Stimulated activated CD4-positive, alpha-beta T cell treated with anti-CD3 and anti-CD28 coated beads, Interleukin-2, amount 100 ng/mL, for 24 hours (primary cell): ENCODE results near the gene BIRC3.
"Not testable (repeated sequence)": the region's sequence is repeated elsewhere in the genome, so short reads cannot be mapped to it uniquely, and the experiment has no call there.

Experiments used
- DNase-seq, 2 donors: peaks; one replicate each; pipeline ENCODE4 v3.0.0-alpha.2; 2020

Gene BIRC3

GRCh38 chr11:102328748-102329147 lies 11.5 kb downstream of the BIRC3 start:
- no peak for DNase-seq

- no peak for DNase-seq
Measured at GRCh38 chr11:102330231-102330630, 12.9 kb downstream of the BIRC3 start.

GRCh38 chr11:102331341-102331740 lies 14.1 kb downstream of the BIRC3 start:
- no peak for DNase-seq

GRCh38 chr11:102332611-102332994 lies 15.3 kb downstream of the BIRC3 start:
- no peak for DNase-seq

- no peak for DNase-seq
Measured at GRCh38 chr11:102338479-102339010, 21.3 kb downstream of the BIRC3 start.

GRCh38 chr11:102341311-102341710 lies 24.0 kb downstream of the BIRC3 start:
- not testable (repeated sequence) for DNase-seq

GRCh38 chr11:102341844-102342318 lies 24.6 kb downstream of the BIRC3 start:
- DNase-seq = peak; percentile 66 to 79

- DNase-seq = no peak
Measured at GRCh38 chr11:102343809-102344208, 26.5 kb downstream of the BIRC3 start.

GRCh38 chr11:102345904-102346303 lies 28.6 kb downstream of the BIRC3 start:
- no peak for DNase-seq

GRCh38 chr11:102346456-102346747 lies 29.1 kb downstream of the BIRC3 start:
- no peak for DNase-seq

- peak; percentile 96 to 98 for DNase-seq
Measured at GRCh38 chr11:102346748-102347461, 29.6 kb downstream of the BIRC3 start, which contains the start of gene BIRC2. BIRC2 (plus strand) TSS chr11:102347214; CDS start chr11:102349855, 2,641 bp downstream.

- DNase-seq = no peak
Measured at GRCh38 chr11:102347462-102348370, 30.4 kb downstream of the BIRC3 start.

- DNase-seq = no peak
Measured at GRCh38 chr11:102357116-102357515, 39.8 kb downstream of the BIRC3 start.

GRCh38 chr11:102359372-102359771 lies 42.1 kb downstream of the BIRC3 start:
- DNase-seq = no peak

GRCh38 chr11:102360681-102361080 lies 43.4 kb downstream of the BIRC3 start:
- no peak for DNase-seq

- DNase-seq = no peak
Measured at GRCh38 chr11:102361086-102362031, 44.1 kb downstream of the BIRC3 start.

- no peak for DNase-seq
Measured at GRCh38 chr11:102364991-102365390, 47.7 kb downstream of the BIRC3 start.

- DNase-seq = no peak
Measured at GRCh38 chr11:102367364-102367763, 50.1 kb downstream of the BIRC3 start.

GRCh38 chr11:102368472-102368871 lies 51.2 kb downstream of the BIRC3 start:
- no peak for DNase-seq

- DNase-seq = not testable (repeated sequence)
Measured at GRCh38 chr11:102374633-102375424, 57.5 kb downstream of the BIRC3 start.

- DNase-seq = no peak
Measured at GRCh38 chr11:102375720-102376399, 58.6 kb downstream of the BIRC3 start.
